ENCODE results near the gene RUFY1.
"Not testable (repeated sequence)": the region's sequence is repeated elsewhere in the genome, so short reads cannot be mapped to it uniquely, and the experiment has no call there.

The RUFY1 gene

DNA sequence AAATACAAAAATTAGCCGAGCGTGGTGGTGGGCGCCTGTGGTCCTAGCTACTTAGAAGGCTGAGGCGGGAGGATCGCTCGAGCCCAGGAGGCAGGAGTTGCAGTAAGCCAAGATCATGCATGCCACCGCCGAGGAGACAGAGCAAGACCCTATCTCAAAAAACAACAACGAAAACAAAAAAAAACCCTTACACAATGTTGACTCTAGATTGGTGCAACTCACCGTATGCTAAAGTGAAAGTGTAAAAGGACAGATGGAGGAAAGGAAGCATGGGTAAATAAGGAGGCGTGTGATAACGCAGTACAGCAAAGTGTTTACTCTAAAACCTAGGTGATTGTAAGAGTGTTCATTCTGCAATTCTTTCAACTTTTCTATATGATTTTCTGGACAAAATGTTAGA, 15.9 kb upstream of the RUFY1 start:
- DNase-seq (ENCODE audit: low read depth): no peak

DNA sequence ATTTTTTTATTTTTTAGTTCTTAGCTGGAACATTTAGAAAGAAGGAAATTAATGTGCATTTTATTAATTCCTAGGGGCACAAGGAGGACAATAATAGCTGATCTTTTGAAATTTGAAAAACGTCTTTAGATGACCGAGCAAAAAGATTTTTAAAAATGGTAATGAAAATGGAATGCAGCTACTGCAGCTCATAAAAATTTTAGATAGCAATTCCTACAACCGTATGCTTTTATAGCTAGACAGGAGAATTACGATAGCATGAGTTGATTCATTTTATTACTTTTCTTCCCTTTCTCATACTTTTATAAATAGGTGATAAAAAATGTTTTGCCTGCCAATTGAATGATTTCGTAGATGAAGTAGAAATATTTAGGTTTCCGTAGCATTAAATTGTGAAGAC, 13.7 kb upstream of the RUFY1 start:
- no peak for DNase-seq (ENCODE audit: low read depth)

DNA sequence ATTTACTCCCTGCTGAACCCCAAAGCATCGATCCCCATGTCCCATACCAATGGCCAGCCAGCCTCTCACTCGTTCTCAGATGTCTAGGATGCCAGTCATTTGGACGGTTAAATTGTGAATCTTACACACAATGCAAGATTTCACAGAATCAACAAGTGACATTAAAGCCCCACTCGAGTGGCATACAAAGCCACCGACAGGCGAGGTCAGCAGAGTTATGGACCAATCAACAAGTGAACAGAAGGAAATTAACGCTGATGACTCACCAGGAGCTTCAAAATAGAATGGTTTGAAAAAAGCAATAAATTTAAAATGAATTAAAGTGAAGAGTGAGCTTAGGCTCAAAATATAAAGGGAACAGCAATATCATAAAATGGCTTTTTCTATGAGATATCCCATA, 8.2 kb upstream of the RUFY1 start:
- DNase-seq (ENCODE audit: low read depth): no peak

DNA sequence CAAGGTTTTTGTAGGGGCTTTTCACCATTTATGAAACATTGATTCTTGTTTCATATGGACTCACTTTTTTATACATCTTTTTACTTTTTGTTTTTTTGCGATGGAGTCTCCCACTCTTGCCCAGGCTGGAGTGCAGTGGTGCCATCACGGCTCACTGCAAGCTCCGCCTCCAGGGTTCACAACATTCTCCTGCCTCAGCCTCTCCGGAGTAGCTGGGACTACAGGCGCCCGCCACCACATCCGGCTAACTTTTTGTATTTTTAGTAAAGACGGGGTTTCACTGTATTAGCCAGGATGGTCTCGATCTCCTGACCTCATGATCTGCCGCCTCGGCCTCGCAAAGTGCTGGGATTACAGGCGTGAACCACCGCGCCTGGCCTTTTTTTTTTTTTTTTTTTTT, 7.1 kb upstream of the RUFY1 start:
- not testable (repeated sequence) for DNase-seq (ENCODE audit: low read depth)

DNA sequence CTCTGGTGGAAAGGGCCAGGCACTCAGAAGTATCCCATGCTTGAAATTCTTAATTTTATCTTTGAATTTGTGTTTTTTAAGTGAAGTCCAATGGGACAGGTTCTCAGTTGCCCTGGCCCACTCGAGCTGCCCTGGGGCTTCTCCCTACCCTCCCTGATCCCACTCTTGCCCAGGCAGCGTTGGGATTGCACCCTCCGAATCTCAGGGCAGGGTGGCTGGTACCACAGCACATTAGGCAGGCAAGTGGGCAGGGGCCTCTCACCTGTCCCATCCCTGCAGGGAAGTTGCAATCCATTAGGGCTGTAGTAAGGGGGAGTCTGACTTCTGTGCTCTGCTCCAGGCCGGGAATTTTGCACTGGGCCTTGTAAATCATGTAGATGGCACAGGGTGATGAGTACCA, 2.7 kb downstream of the RUFY1 start:
- no peak for DNase-seq (ENCODE audit: low read depth)

DNA sequence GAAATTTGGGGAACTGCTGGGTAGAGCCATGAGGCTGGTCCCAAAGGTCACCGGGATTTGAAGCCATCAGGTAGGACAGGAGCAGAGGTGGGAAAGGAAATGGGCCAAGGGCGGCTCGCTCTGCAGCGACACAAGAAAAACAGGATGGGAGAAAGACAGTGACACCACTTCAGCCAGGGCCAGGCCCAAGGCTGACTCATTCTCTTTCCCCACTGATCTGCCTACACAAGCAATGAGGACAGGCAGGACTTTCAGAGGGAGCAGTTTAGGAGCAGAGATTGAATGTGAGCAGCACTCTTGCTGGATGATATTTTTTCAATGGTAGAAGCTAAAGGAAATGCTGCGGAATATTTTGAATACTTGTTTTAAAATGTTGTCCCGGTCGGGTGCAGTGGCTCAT, 3.5 kb downstream of the RUFY1 start:
- no peak for DNase-seq (ENCODE audit: low read depth)

DNA sequence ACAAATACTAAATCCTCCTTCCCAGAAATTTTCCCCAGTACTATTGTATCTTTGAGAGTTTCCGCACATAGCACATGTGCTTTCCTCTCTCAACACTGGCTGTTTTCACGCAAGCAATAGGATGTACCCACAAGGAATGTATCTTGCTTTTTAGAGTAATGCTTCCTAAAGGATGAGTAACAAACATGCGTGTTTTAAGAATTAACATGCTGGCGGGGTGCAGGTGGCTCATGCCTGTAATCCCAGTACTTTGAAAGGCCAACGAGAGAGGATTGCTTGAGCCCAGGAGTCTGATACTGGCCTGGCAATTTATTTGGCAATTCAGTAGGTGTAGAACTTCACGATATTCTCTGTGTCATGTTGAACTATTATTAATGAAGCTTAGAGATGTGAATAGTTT, 4.6 kb downstream of the RUFY1 start:
- DNase-seq (ENCODE audit: low read depth): no peak

DNA sequence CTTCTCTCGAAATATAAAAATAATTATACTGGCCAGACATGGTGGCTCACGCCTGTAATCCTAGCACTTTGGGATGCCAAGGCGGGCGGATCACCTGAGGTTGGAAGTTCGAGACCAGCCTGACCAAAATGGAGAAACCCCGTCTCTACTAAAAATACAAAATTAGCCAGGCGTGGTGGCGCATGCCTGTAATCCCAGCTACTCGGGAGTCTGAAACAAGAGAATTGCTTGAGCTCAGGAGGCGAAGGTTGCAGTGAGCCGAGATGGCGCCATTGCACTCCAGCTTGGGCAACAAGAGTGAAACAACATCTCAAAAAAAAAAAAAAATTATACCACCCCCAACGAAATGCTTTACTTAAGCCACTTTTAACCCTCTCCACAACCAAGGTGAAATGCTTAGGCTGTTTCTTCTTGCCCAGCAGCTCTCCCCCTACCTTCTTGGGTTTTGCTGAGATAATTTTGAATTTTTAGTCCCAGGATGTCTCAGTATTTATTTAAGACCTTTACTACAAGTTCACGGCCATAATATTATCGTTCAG, 8.0 kb downstream of the RUFY1 start:
- not testable (repeated sequence) for DNase-seq (ENCODE audit: low read depth)

DNA sequence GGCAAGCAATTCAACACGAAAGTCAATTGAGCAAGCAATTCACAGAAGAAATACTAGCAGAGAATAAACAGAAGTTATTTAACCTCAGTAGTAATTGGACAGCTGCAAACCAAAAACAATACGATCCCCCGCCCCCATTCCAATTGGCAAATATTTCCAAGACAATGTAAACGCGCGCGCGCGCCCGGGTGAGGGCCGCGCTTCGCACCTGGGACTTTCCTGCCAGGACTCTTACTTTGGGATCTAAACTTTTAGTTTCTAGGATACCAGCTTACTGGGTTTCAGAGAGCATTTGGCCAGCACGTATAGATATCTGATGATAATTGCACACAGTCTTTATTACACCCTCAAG, 8.6 kb downstream of the RUFY1 start:
- no peak for DNase-seq (ENCODE audit: low read depth)

DNA sequence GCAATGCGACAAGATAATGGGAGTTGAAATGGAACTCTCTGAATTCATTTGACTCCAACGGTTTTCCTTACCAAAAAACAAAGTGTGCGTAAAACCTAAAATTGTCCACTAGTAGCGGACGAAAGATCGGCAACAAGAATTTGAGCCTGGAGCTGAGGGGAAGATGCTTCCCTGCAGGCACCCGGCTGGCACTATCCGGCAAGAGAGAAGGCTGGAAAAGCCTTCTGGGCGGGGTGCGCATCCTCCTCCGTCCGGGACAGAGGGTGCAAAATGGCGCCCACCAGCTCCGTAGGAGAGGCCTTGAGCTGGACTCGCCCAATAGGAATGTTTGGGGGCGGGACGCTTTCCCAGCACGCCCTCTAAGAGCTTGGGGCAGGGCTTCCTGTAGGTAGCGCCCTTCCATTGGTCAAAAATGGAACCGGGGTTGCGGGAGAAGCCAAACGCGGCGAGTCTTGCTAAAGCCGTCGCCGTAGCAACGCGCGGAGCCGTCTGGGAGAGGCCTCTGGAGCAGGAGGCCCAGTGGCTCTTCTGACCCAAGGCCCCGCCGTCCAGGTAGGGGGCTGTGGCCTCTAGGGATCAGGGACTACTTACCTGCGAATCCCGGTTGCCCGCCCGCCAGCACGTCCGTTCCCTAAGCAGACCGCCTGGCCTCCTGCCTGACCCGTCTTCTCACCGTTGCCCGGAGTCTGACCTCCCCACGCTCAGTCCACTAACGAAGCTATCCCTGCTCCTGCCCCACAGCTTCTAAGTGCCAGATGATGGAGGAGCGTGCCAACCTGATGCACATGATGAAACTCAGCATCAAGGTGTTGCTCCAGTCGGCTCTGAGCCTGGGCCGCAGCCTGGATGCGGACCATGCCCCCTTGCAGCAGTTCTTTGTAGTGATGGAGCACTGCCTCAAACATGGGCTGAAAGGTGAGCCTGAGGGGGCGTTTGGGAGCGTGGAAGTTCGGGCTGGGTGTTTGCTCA, 9.2 kb downstream of the RUFY1 start:
- peak; percentile 81 for DNase-seq (ENCODE audit: low read depth)

DNA sequence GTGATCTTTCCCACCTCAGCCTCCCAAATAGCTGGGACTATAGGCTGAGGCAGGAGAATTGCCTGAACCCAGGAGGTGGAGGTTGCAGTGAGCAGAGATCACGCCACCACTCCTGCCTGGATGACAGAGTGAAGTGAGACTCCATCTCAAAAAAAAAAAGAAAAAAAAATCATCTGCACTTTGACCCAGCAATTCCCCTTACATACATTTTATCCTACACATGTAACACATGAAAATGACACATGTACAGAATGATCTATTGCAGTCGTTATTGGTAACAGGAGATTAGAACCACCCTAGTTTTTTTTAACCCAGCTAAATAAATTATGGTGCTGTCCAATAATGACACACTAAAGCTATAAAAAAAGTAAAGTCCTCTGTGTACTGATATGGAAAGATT, 14.2 kb downstream of the RUFY1 start:
- DNase-seq (ENCODE audit: low read depth): no peak

DNA sequence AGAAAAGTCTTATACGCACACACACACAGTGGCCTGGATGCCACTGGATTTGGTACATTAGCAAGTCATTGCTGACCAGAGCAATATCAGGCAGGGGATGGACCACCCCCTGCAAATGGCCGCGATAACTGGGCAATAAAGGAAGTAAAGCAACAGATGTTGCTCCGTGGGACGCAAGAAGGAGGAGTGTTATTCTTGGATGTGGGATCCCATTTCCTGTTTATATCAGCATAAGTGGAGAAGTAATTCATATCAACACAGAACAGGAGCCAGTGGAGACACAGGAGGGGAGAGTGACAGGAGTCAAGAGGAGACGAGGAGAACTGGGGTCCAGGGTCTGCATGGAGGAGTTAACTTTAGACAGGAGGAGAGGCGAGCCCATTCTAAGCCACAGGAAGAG, 18.4 kb downstream of the RUFY1 start:
- DNase-seq (ENCODE audit: low read depth): no peak

DNA sequence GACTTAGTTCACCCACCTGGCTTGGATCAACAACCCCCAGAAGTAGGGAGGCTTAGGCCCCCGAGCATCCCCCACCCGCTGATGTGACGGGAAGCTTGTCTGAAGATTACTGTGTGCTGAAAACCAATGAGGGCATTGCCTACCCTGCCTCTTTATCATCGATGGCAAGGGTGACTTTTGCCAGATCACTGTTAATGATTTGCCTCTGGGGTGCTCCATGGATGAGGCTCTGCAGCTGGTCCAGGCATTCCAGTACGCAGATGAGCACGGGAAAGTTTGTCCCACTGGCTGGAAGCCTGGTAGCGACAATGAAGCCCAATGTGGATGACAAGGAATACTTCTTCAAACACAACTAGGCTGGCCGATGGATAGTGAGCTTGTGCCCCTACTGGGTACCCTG, 22.0 kb downstream of the RUFY1 start:
- DNase-seq (ENCODE audit: low read depth): no peak

DNA sequence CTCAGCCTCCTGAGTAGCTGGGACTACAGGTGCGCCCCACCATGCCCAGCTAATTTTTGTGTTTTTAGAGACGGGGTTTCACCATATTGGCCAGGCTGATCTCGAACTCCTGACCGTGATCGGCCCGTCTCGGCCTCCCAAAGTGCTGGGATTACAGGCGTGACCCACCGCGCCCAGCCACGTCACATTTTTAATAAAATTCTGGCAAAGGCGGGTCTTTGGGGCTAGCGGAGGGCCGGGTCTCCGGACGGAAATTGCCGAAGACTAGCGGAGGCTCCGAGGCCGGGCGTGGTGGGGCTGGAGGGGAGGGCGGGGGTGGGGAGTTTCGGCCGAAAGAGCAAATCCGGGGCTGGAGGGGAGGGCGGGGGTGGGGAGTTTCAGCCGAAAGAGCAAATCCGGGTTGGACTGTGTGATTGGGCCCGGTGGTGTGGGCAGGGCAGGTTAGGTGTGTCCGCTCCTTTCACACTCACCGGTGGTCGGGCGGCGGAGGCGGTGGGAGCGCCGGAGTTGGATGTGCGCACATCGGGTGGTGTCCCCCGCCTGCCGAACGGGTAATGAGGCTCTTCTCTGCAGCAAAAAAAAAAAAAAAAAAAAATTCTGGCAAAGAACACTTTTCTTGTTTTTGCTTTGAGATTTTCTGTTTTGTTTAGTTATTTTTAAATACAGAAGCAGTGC, 27.1 kb downstream of the RUFY1 start:
- DNase-seq (ENCODE audit: low read depth): no peak

DNA sequence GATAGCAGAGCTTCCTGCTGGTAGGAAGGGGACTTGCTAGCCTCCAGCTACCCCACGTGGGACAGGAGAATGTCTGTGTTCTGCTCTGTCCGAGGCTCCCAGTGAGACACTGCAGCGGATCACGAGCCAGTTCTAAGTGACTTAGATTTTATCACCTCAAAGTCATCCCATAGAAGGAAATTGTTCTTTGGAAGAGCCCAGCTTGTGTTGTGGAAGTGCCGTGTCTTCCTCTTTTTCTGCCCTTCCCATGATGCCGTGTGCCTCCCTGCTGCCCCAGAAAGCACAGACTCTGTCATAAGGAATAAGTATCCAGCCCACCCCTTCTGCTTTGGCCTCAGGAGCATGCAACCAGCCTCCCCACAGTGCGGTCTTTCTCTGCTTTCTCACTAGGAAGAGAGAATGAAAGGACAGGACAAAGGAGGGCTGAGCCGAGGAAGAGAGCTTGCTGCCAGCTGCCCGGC, 35.6 kb downstream of the RUFY1 start:
- DNase-seq (ENCODE audit: low read depth): no peak

DNA sequence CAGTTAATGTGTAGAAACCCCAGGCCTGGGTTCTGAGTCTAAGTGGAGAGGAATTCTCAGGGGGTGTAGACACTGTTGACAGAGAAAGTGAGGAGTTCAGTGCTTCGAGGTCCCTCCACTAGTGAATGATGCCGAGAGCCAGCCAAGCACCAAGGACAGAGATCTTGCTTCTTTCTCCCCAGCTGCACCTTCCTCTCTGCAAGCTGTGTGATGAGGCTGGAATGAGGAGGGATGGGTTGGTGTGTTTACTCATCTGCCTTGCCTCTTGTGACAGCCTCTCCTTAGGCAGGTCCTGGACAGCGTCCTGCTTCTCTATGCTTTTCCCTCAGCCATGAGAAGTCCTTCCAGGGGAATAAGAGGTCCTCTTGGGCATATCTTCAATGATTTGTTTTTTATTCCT, 37.8 kb downstream of the RUFY1 start:
- DNase-seq (ENCODE audit: low read depth): no peak

DNA sequence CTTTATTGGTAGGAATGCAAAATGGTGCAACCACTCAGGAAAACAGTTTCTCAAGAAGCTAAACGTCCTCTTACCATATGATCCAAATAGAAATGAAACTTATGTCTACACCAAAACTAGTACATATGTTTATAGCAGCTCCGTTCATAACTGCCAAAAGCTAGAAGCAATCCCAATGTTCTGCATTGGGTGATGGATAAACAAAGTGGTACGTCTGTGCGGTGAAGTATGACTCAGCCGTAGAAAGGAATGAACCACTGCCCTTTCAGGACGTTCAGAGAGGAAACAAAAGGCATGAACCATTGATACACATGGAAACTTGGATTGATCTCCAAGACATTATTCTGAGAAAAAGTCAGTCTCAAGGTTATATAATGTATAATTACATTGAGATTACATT, 45.6 kb downstream of the RUFY1 start:
- no peak for DNase-seq (ENCODE audit: low read depth)

DNA sequence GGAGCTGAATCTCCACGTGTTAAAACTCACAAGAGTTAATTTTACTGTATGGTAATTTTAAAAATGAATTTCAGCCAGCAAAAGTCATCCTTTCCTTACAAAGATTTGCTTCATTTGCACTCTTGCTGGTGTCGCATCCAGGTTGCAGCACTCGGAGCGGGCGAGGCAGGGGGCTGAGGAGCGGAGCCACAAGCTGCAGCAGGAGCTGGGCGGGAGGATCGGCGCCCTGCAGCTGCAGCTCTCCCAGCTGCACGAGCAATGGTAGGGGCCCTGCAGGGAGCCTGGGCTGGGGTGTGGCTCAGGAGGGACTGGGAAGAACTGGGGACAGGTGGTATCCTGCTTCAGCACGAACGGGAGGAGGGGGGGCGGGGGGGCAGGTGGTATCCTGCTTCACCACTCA, 46.1 kb downstream of the RUFY1 start:
- no peak for DNase-seq (ENCODE audit: low read depth)

DNA sequence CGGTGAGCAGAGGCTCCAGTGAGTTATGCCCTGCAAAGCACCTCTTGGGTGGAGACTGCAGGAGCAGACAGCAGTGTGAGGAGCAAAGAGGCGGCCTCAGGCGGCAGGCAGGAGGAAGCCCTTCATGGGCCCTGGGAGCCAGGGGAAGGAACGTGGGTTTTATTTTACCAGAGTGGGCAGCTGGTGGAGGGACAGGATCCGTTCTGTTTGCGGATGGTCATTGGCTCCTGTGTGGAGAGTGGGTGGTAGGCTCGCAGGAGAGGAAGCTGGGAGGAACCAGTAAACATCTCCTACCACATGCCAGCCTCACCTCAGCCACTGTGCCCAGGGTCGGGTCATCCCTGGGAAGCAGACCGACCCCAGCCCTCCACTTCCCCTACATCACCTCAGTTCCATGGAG, 48.7 kb downstream of the RUFY1 start:
- DNase-seq (ENCODE audit: low read depth): no peak

DNA sequence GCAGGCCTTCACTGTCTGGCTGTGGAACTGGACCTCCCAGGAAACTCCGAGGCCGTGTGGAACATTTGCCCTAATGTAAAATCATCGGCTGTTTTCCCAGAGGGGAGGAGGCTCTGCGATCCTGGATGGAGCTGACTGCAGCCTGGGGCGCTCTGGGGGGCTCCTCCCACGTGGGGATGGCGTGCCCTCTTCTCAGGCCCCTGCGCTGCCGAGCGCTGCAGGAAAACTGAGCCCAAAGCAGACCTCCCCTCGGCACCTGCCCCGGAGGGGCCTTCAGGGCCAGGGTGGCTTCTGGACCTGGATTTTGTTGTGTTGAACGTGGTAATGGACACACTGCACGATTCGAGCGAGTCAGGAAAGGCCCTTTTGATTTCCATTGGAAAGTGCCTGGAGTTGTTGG, 49.2 kb downstream of the RUFY1 start:
- no peak for DNase-seq (ENCODE audit: low read depth)

DNA sequence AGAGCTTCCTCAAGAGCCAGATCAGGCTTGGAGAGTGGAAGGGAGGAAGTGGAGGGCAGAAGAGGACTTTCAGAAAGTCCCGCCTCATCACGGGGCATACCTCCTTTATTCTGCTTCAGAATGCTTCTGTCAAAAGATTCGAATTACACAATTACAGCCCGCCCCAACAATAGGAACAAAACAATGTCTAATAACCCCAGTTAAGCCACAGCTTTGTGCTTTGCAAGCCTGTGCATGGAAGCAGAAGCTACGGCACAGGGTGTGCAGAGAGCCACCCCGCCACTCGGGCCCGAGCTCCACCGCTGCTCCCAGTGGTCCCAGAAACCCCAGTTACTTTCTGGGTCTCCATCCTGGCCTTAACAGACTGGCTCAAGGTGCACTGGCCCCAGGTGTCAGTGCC, 49.6 kb downstream of the RUFY1 start:
- DNase-seq (ENCODE audit: low read depth): no peak

DNA sequence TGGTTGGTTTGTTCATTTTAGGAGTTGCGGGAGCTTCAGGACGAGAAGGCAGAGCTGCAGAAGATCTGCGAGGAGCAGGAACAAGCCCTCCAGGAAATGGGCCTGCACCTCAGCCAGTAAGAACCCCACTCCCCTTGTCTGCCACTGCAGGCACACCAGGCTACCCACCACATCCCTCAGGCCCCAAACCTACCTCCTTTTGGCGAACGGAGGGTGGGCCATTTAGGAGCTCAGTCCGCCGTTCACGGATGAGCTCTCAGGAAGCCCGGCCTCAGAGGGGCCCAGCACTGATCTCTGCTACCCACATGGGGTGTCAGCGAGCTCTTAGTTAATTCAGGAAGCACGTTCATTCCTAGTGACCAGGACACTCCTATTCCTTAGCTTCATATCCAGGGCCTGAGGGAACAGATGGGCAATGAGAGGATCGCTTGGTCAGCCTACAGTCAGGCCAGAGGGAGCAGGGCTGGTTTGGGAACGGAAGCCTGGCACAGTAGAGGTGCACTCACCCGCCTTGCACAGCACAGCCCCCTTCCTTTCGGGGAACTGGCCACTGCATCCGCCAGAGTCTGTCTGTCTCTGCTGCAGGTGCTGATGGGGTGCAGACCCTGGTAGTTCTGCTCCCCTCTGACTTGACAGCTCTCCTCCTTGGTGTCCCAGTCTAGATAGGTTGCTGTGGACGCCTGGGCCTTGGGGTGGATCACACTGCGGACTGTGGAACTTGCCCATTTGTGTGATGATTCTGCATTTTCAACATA, 51.7 kb downstream of the RUFY1 start:
- no peak for DNase-seq (ENCODE audit: low read depth)

DNA sequence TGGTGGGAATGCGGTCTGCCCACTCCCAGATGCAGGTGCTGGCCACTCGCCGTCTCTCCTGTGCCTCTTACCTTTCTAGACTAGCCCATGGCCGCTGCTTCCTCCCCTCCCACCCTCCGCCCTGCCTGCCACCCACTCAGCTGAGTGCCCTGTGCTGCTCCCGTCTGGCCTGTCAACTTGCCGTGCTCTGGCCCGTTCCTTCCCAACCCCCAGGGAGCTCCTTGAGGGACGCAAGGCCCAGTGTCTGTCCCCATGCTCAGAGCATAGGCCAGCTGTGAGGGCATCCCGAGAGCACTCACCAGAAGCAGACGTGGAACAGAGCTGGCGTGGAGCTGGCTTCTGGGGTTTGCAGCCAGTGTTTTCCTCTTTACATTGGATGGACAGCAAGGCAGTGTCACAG, 53.0 kb downstream of the RUFY1 start:
- no peak for DNase-seq (ENCODE audit: low read depth)

Measured in stimulated activated CD8-positive, alpha-beta memory T cell treated with anti-CD3 and anti-CD28 coated beads, Interleukin-12 subunit alpha, Interleukin-12 subunit beta, amount 100 ng/mL, for 1 hour (primary cell).